HUES6 (cell line): ENCODE results near the gene ELP4.
A peak's percentile ranks its signal among the peaks of the same experiment; 100 is the strongest.

ENCODE experiments used
- H3K27ac ChIP-seq: 2 replicates; pipeline ENCODE4 v1.7.0; 2013; ENCODE audit warnings: low read depth, mild to moderate bottlenecking, low read length, inconsistent platforms
- H3K27me3 ChIP-seq: 2 replicates; pipeline ENCODE4 v1.6.1; 2013; ENCODE audit warnings: low read length; ENCODE audit not compliant: control insufficient read depth, insufficient read depth
- H3K36me3 ChIP-seq: 2 replicates; pipeline ENCODE4 v1.6.1; 2013; ENCODE audit warnings: low read length; ENCODE audit not compliant: control insufficient read depth, insufficient read depth
- H3K4me1 ChIP-seq: 2 replicates; pipeline ENCODE4 v1.6.1; 2013; ENCODE audit warnings: low read length; ENCODE audit not compliant: control insufficient read depth, insufficient read depth
- H3K4me3 ChIP-seq: 2 replicates; pipeline ENCODE4 v1.5.1; 2013; ENCODE audit warnings: low read depth, low read length
- H3K9ac ChIP-seq: one replicate; pipeline ENCODE4 v1.6.1; 2013; ENCODE audit warnings: mild to moderate bottlenecking, low read length
- H3K9me3 ChIP-seq: 2 replicates; pipeline ENCODE4 v1.6.1; 2013; ENCODE audit warnings: low read depth, low read length; ENCODE audit not compliant: control insufficient read depth, insufficient read depth

The ELP4 gene

GRCh38 chr11:31819621-31820437, 310.3 kb downstream of the ELP4 start:
- H3K27ac ChIP-seq: no peak overlapping the region
- peak overlapping the region; percentile 56 for H3K4me3 ChIP-seq
- H3K27me3 ChIP-seq: peaks cover 100% of the 10 kb centered on the region
- H3K9me3 ChIP-seq: no peaks in the 10 kb centered on the region
- H3K36me3 ChIP-seq: no peaks in the 10 kb centered on the region
- H3K4me1 ChIP-seq: peaks cover 67% of the 10 kb centered on the region
- H3K9ac ChIP-seq: no peak overlapping the region

- Histone ChIP-seq H3K4me1 (peaks cover 68% of the 10 kb centered on the region), H3K27me3 (peaks cover 100% of the 10 kb centered on the region), H3K4me3 (peak overlapping the region; percentile 56), H3K9ac (no peak overlapping the region), H3K27ac (no peak overlapping the region), H3K36me3 (no peaks in the 10 kb centered on the region), H3K9me3 (no peaks in the 10 kb centered on the region)
Observed at GRCh38 chr11:31820438-31820818, 310.9 kb downstream of the ELP4 start.

- Histone ChIP-seq H3K9ac (no peak overlapping the region), H3K9me3 (no peaks in the 10 kb centered on the region), H3K27me3 (peaks cover 100% of the 10 kb centered on the region), H3K36me3 (no peaks in the 10 kb centered on the region), H3K4me1 (peaks cover 69% of the 10 kb centered on the region), H3K27ac (no peak overlapping the region), H3K4me3 (no peak overlapping the region)
Observed at GRCh38 chr11:31821235-31821764, 311.7 kb downstream of the ELP4 start.

- no peak overlapping the region for H3K4me3 ChIP-seq
Observed at GRCh38 chr11:31821766-31822165, 312.2 kb downstream of the ELP4 start.

GRCh38 chr11:31822175-31822926, 312.8 kb downstream of the ELP4 start:
- Histone ChIP-seq H3K4me1 (peaks cover 66% of the 10 kb centered on the region), H3K36me3 (no peaks in the 10 kb centered on the region), H3K9me3 (no peaks in the 10 kb centered on the region), H3K9ac (no peak overlapping the region), H3K27me3 (peaks cover 100% of the 10 kb centered on the region), H3K27ac (no peak overlapping the region), H3K4me3 (no peak overlapping the region)

More at GRCh38 chr11:31821766-31822165, 312.2 kb downstream of the ELP4 start:
- no peaks in the 10 kb centered on the region for H3K9me3 ChIP-seq
- no peak overlapping the region for H3K27ac ChIP-seq
- peaks cover 100% of the 10 kb centered on the region for H3K27me3 ChIP-seq
- no peaks in the 10 kb centered on the region for H3K36me3 ChIP-seq
- H3K4me1 ChIP-seq: peaks cover 70% of the 10 kb centered on the region
- no peak overlapping the region for H3K9ac ChIP-seq

GRCh38 chr11:31822927-31823643, 313.5 kb downstream of the ELP4 start:
- Histone ChIP-seq H3K4me3 (peak overlapping the region; percentile 55; the same call in 1 of the 2 replicates), H3K4me1 (peaks cover 66% of the 10 kb centered on the region), H3K27ac (no peak overlapping the region), H3K36me3 (no peaks in the 10 kb centered on the region), H3K27me3 (peaks cover 100% of the 10 kb centered on the region), H3K9ac (peak overlapping the region; percentile 47), H3K9me3 (no peaks in the 10 kb centered on the region)

- peak overlapping the region; percentile 55 for H3K4me3 ChIP-seq
- H3K36me3 ChIP-seq: no peaks in the 10 kb centered on the region
- H3K27me3 ChIP-seq: peaks cover 100% of the 10 kb centered on the region
- no peaks in the 10 kb centered on the region for H3K9me3 ChIP-seq
- H3K9ac ChIP-seq: peak overlapping the region; percentile 47
- peaks cover 61% of the 10 kb centered on the region for H3K4me1 ChIP-seq
- H3K27ac ChIP-seq: no peak overlapping the region
Observed at GRCh38 chr11:31823644-31824331, 314.2 kb downstream of the ELP4 start.

- peaks cover 65% of the 10 kb centered on the region for H3K4me1 ChIP-seq
- no peak overlapping the region for H3K27ac ChIP-seq
- peak overlapping the region; percentile 55 for H3K4me3 ChIP-seq
- H3K9me3 ChIP-seq: no peaks in the 10 kb centered on the region
- H3K36me3 ChIP-seq: no peaks in the 10 kb centered on the region
- H3K9ac ChIP-seq: peak overlapping the region; percentile 30
- peaks cover 100% of the 10 kb centered on the region for H3K27me3 ChIP-seq
Observed at GRCh38 chr11:31824332-31824878, 314.8 kb downstream of the ELP4 start.

- H3K27ac ChIP-seq: no peak overlapping the region
- no peaks in the 10 kb centered on the region for H3K36me3 ChIP-seq
- H3K4me3 ChIP-seq: peak overlapping the region; percentile 55
- H3K4me1 ChIP-seq: peaks cover 62% of the 10 kb centered on the region
- peaks cover 100% of the 10 kb centered on the region for H3K27me3 ChIP-seq
- H3K9me3 ChIP-seq: no peaks in the 10 kb centered on the region
- H3K9ac ChIP-seq: peak overlapping the region; percentile 30
Observed at GRCh38 chr11:31824879-31825837, 315.6 kb downstream of the ELP4 start.
